Measurements from ENCODE around the gene TMEM88.

TMEM88 gene

DNA sequence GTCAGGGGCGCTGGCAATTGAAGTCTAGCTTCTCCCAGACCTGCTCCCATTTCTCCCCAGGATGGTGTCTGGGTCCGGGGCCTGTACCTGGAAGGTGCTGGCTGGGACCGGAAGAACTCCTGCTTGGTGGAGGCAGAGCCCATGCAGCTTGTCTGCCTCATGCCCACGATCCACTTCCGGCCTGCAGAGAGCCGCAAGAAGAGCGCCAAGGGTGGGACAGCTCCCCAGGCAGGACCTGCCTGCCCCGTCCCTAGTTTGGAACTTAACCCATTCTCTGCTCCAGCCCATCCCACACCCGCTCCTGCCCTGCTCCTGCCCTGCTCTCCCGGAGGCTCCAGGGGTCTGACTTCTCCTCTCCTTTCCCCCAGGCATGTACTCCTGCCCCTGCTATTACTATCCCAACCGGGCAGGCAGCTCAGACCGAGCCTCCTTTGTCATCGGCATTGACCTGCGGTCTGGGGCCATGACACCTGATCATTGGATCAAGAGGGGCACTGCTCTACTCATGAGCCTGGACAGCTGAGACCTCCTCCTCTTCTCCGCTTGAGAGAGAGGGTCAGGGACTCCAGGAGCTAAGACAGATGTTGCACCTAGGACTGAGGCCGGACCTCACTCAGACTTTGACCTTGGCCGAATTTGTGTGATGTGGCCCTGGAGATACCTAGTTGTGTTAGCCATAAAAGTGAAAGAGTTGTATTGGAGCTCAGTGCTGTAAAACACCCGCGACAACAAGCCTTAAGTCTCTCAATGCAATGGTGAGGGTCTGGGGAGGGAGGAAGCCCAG lies 21.7 kb upstream of the TMEM88 start:
- DNase-seq: no peak

DNA sequence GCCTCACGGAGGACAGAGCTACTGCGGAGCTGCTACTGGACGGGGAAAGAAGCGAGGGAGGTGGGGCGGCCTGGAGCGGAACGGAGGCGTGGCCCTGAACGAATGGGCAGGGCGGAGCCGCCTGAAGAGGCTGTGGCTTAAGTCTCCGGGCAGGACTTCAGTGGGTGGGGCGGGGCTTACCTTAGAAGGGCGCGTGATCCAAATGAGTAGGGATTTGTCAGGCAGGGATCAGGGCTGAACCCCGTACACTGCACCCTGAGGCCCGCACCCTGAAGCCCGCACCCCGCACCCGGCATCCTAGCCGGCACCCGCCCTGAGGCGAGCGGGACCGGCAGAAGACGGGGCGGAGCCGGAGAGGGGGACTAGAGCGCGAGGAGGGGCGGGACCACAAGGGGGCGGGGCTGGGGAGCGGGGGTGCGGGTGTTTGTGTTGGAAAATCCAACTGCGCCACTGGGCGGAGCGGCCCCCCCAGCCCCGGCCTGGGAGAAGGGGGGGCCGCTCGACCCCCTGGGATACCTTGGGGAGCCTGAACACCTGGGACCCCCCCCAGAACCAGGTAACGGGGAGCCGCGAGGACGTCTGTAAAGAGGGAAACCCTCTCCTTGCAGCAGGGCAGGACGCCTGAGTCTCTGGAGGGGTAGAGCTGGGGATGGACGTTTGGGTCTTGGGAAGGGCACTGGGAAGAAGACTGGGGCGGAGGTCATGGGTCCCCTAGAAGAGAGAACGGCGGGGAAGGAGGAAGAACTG lies 20.9 kb upstream of the TMEM88 start, which contains the start of gene KDM6B:
KDM6B (plus strand) TSS at position 423 of the 747 bp plus-strand sequence. CDS start 11,338 bp downstream, outside the sequence.
- DNase-seq: peak in 1 of 2 experiments; percentile 74

GRCh38 chr17:7834542-7834956 lies 20.3 kb upstream of the TMEM88 start:
- no peak for DNase-seq

DNA sequence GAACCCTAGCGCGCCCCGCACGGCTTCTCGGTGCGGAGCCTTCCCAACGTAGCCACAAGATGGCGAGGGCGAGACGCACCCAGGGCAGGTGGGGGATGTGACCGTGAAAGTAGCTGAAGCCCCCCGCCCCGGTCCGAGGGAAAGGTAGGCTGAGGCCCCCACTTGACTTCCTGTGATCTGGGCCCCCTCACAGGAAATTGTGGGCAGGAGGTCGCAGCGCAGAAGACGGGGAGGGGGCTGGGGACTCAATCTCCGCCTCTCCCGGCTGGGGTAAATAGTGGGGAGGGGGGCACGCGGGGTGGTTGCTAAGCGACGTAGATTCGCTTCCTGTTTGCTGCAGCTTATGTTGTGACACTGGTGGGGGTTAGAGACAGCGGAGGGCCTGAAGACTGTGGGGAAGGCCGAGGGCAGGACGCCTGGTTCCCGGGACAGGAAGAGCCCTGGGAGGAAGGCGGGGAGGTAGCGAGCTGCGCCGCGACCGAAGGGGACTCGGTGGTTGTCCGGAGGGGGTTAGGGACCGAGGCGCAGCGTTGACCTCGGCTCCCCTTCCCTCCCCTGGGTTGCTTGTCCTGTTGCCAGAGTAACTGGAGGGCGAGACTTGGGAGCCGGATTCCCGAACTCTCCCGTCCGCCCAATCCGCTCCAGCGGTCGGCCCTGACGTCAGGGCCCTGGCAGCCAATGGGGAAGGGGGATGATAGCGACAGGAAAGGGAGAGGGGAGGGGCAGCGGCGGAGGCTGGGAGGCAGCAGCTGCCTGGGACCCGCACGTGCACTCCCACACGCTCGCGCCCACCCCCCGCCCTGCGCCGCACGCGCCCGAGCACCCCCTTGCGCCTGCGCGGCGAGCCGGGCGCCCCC lies 19.7 kb upstream of the TMEM88 start:
- peak; percentile 69 to 96 for DNase-seq

GRCh38 chr17:7835814-7836595 lies 18.9 kb upstream of the TMEM88 start:
- peak; percentile 42 to 70 for DNase-seq

DNA sequence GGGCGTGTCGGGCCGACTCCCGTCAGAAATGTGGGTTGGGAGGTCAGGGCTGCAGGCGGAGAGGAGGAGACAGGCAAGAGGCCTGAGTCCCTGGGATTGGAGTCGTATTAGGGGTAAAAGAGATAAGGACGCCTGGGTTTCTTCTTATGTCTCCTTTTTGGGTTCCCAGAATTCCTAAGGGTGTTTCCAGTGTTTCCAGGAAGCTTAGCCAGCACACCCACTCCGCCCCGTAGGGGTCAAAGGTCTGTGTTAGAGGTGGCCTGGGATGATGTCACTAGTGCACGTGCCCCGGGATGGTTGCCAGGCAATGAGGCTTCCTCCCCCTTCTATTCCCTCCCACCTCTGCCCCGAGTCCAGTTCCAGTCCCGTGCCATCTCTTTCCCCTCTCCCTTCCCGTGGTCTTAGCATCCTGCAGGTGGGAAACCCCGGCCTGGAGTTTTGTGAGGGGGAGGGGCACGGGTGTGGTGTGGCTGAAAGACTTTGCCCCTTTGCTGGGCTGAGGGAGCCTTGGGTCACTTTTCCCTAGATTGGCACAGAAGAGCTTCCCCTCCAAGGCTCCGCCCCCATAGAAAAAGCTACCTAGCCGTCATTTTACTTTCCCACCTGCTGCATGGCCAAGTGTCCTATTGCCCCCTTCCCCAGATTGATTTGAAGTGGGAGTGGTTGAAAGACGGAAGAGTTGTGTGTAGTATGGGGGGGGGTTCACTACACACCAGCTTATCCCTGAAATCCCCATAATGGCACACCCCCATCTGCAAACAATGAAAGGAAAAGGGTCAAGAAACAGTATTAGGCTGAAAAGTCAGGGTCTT lies 18.1 kb upstream of the TMEM88 start:
- no peak for DNase-seq

DNA sequence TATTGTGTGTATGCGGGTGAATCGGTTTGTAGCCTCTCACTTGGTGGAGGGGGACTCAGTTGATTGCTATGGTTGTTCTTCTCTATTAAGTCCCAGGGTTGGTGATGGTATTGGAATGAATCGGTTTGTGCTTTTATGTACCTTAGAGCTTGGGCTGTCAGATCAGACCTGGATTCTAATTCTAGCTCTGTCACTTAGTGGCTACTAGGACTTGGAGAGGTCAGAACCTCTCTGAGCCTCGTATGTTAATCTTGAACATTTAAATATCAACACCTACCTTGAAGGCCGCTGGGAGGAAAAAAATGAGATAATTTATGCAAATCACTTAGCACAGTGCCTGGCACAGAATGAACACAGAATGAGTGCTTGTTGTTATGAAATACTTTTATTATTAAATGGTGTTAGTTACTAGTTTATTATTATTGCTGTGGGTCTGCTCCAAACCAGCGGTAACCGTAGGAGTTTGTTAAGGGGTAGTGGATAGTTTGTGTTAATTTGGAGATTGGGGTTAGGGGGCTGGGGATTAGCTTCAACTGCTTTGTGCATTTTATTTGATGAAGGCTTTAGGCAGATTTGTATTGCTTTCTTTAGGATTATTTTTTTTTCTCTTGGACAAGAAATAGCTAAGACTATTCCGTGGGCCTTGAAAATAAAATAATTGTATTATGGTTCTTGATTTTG lies 17.3 kb upstream of the TMEM88 start:
- DNase-seq: no peak

- no peak for DNase-seq
Observed at GRCh38 chr17:7838090-7839075, 16.5 kb upstream of the TMEM88 start.

DNA sequence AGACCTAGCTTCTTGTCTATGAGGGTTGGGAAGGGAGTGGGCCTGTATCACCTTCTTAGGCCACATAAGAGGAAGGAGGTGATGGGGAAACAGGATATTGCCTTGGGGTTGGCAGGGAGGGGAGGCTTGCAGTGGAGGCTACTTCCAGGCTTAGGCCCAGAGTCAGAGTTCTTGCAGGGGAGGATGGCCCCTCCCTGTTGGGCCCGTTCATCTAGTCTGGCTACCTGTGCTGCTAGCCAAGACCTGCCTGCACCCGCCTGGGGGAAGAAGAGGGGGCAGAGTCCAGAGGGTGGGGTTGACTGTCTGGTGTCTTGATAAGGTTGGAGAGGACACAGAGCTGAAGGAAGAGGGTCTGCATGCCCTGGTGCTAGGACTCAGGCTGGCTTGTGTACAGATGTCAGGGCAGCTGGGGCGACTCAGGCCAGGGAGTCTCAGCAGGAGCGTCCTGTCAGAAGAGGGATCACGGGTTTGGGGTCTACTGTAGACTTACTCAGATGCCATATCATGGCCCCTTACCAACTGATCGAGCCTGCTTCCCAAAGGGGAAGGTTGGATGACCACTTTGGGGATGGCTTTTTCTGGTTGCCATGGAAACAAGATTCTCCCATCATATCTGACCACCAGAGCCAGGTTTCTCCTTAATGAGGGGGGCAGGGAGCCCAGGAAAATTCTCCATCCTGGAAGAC lies 15.5 kb upstream of the TMEM88 start:
- no peak for DNase-seq

GRCh38 chr17:7839876-7840261 lies 15.0 kb upstream of the TMEM88 start:
- DNase-seq: no peak

GRCh38 chr17:7840441-7840840 lies 14.4 kb upstream of the TMEM88 start:
- no peak for DNase-seq

GRCh38 chr17:7840875-7841274 lies 14.0 kb upstream of the TMEM88 start:
- DNase-seq: no peak

DNA sequence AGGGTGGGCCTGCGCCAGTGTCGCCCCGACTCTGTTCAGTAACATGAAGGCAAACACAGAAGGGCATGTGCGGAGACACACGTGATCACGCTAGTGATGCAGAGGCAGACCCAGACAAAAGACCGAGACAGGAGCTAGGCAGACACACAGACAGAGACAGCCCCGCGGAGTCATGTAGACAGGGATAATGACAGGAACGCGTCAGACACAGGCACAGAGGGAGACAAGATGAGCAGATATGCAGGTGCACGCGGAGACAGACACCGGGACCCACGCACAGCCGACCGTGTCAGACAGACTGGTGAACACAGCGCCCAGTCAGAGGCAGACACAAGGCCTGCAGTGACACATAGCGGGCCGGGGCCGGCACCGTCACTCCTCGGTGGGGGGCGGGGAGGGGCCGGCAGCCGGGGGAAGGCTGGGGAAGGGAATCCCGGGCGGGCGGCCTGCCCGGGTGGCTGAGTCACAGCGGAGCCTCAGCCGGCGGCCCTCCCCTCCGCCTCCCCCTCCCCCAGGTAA lies 13.4 kb upstream of the TMEM88 start:
- DNase-seq: no peak

- DNase-seq: peak in 1 of 2 experiments; percentile 44
Observed at GRCh38 chr17:7841915-7842379, 12.9 kb upstream of the TMEM88 start.

DNA sequence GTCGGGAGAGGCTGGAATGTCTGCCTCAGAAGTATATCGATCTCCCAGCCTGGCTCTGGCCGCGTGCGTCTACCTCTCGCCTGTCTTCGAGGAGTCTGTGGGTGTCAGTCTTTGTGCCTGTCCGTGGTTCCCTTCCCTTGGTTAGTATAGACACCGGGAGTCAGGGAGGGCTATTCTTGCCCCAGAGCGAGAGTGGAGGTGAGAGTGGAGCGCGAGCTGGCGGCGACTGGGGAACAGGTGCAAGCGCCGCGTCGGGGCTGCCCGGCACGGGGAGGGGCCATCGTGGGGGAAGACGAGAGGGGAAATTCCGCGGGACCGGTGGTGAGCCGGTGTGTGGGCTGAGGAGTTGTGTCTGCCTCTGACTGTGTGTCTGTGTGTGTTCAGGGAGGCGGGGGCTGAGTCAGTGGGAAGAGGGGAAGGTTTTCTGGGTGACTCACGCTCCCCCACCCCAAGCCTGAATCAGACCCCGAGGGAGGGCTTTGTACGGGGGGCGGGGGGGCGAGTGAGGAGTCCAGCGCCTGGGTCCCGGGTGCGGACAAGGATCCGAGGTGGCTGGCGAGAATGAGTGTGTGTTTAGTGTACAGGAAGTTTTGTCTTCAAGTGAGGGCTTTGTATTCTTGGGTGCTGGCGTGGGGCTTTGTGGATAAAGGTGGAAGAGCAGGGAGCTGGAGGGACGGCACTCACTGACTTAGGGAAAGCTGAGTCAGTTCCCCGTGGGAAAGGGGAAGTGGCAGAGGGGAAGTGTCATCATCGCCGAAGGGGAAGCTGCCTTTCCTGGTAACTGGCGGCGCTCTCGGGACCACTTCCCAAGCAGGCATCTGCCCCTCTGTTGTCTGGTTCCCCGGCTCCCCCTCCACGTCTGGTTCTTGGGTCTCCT lies 12.2 kb upstream of the TMEM88 start:
- DNase-seq: no peak

- DNase-seq: no peak
Observed at GRCh38 chr17:7843257-7843535, 11.7 kb upstream of the TMEM88 start.

DNA sequence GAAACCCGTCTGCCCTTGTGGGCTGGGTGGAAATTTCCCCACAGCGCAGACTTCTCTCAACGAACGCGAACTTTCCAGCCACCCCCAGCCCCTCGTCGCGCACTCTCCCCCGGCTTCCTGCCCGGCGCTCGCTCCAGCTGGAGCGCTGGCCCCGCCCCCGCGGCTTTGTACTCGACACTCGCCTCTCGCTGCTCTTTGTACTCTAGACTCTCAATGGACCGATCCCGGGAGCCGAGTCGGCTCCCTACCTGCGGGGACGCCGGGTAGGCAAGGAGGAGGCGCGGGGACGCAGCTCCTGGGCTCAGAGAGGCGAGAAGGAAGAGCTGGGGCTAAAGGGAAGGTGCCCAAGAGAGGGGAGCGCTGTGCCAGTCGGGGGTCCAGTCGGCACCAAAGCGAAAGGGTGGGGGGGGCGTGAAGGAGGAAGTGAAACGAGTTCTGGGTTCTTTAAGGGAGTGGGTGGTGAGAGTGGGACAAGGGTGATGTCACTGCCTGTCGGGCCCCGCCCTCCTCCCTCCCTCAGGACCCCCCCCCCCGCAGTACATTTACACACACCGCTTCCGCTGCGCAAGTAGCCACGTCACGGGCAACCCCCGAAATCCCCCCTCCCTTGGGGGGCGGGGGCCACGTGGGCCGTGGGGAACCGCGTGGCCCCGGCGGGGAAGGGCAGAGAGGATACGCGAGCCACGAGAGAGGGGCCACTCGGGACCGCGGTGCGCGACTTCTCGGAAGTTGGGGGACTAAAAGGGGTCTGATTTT lies 11.2 kb upstream of the TMEM88 start:
- DNase-seq: no peak
